Activated T-helper 2 cell treated with anti-CD3 and anti-CD28 coated beads, Interferon-gamma antibody, Interleukin-2, Interleukin-4, amounts not matched to agents 10 μg/mL and 5 μg/mL and 100 μg/mL, durations not matched to agents 14 hours and 24 hours and 36 hours (primary cell): ENCODE results near the gene NDRG2. TPM values are rescaled to one million over a fixed set of nuclear protein-coding genes. Genes with fewer than 3 reads are reported as not detected.

ENCODE experiments used
- DNase-seq: peaks from one replicate; pipeline ENCODE4 v3.0.0; 2021; ENCODE audit warnings: low spot score
- H3K27ac Mint-ChIP-seq: one replicate; pipeline ENCODE4 v1.8.0; 2021; ENCODE audit warnings: mixed read lengths
- H3K27me3 Mint-ChIP-seq: one replicate; pipeline ENCODE4 v1.8.0; 2021; ENCODE audit warnings: low read depth, mixed read lengths
- H3K36me3 Mint-ChIP-seq: one replicate; pipeline ENCODE4 v1.8.0; 2021; ENCODE audit warnings: low read depth, mixed read lengths
- H3K4me1 Mint-ChIP-seq: one replicate; pipeline ENCODE4 v1.8.0; 2021; ENCODE audit warnings: low read depth, mixed read lengths
- H3K4me3 Mint-ChIP-seq: one replicate; pipeline ENCODE4 v1.8.0; 2021; ENCODE audit warnings: low read depth, mild to moderate bottlenecking, moderate library complexity, mixed read lengths
- H3K9me3 Mint-ChIP-seq: one replicate; pipeline ENCODE4 v1.8.0; 2021; ENCODE audit warnings: mixed read lengths
- intact Hi-C: fragments of 100-400 bp; cut with micrococcal nuclease; formaldehyde crosslinking; loops from one replicate; pipeline ENCODE4 v1.15.1; 2023
- total RNA-seq: library from RNA; stranded (reverse); gene quantifications from 2 replicates; pipeline ENCODE4 v1.2.3, GENCODE V29; 2022

Gene NDRG2
- total RNA-seq, 1 donor from 2014 or later: 1.8 TPM

GRCh38 chr14:20980906-20981305, 44.0 kb downstream of the NDRG2 start:
- peaks cover 15% of the 10 kb centered on the region for H3K27me3 Mint-ChIP-seq
- intact Hi-C loops: no loop called here
- no peaks in the 10 kb centered on the region for H3K36me3 Mint-ChIP-seq
- H3K4me3 Mint-ChIP-seq: no peak overlapping the region
- H3K4me1 Mint-ChIP-seq: peaks cover 2% of the 10 kb centered on the region
- H3K9me3 Mint-ChIP-seq: no peaks in the 10 kb centered on the region
- no peak for DNase-seq
- H3K27ac Mint-ChIP-seq: no peak overlapping the region

GRCh38 chr14:20978687-20979086, 46.2 kb downstream of the NDRG2 start:
- Mint-ChIP-seq H3K9me3 (no peaks in the 10 kb centered on the region), H3K4me3 (no peak overlapping the region), H3K36me3 (no peaks in the 10 kb centered on the region), H3K27ac (no peak overlapping the region), H3K27me3 (peaks cover 16% of the 10 kb centered on the region), H3K4me1 (peaks cover 1% of the 10 kb centered on the region)
- intact Hi-C loops: no loop called here
- DNase-seq: no peak

DNA sequence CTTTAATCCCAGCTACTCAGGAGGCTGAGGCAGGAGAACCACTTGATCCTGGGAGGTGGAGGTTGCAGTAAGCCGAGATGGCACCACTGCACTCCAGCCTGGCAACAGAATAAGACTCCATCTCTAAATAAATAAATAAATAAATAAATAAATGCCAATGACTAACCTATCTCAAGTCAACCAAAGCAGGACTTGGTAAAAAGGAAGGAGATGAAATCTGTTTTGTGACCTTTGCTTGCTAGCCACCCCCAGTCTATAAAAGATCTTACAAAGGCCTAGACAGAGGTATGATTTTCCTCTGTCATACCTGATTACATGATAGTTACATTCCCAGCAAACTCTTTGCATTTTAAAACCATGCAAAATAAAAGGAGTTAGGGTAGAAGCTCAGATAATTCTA, 48.6 kb downstream of the NDRG2 start:
- Mint-ChIP-seq H3K9me3 (no peaks in the 10 kb centered on the region), H3K4me1 (peaks cover 5% of the 10 kb centered on the region), H3K27me3 (peaks cover 26% of the 10 kb centered on the region), H3K4me3 (no peak overlapping the region), H3K36me3 (no peaks in the 10 kb centered on the region), H3K27ac (no peak overlapping the region)
- DNase-seq: no peak
- intact Hi-C loops: no loop called here

DNA sequence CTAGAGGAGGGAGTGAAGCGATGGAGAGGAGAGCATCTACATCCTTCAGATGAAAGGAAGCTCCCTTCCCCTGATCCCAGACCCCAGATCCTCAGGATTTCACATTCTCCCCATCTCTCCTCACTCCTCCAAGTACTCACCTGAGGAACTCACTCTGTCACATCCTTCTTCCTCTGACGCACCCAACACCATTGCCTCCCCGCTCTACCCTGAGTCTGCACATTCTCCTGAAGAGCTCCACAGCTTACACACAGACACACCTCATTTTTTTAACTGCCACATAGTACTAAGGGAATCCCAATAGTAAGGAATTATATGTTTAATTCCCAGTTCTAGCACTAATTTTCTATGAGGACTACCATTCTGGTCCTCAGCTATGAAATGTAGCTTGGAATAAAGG, 51.4 kb downstream of the NDRG2 start:
- Mint-ChIP-seq H3K27ac (no peak overlapping the region), H3K9me3 (no peaks in the 10 kb centered on the region), H3K4me3 (no peak overlapping the region), H3K36me3 (no peaks in the 10 kb centered on the region), H3K27me3 (peaks cover 27% of the 10 kb centered on the region), H3K4me1 (peaks cover 10% of the 10 kb centered on the region)
- intact Hi-C loops: loop anchor here (5.0 kb wide), 1 partner anchor 101 kb away; no protein-coding TSS in a partner anchor
- DNase-seq: no peak

GRCh38 chr14:20971705-20972021, 53.2 kb downstream of the NDRG2 start:
- H3K27me3 Mint-ChIP-seq: peaks cover 41% of the 10 kb centered on the region
- H3K9me3 Mint-ChIP-seq: no peaks in the 10 kb centered on the region
- intact Hi-C loops: loop anchor here (1.0 to 5.0 kb wide), 5 partner anchors 10 to 275 kb away; partner anchors contain the start of gene METTL17
- no peaks in the 10 kb centered on the region for H3K36me3 Mint-ChIP-seq
- H3K4me3 Mint-ChIP-seq: peak overlapping the region; percentile 84
- DNase-seq: no peak
- peak overlapping the region; percentile 54 for H3K27ac Mint-ChIP-seq
- peaks cover 9% of the 10 kb centered on the region for H3K4me1 Mint-ChIP-seq

DNA sequence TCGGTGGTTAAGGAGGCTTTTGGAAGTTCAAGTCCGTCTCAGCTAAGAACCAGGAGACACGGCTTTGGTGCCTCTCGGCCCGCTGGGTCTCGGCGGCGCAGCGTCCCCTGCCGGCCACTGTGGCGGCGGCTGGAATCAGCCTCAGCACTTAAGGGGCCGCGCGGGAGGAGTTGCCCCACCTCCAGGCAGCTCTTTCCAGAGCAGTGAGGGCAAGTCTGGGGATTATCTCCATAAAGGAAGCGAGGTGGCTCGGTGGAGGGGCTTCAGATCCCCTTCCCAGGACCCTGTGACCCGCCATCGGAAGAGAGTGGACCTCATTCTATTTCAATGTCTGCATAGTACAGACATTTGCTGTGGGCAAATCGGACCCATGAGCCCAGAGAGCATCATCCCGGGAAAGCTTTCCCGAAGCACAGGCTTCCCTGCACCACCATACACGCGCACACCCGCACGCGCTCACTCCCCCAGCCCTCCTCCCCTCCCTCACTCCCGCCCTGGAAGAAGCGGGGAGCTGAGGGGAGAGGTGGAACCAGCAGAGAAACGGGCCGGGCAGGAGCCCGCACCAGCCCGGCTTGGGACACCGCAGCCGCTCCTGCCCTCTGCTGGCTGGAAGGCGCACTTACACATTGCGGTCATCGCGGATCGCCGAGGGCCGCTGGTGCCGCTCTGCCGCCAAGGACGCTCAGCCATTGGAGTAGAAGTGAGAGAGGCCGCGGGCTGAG, 53.7 kb downstream of the NDRG2 start:
- intact Hi-C loops: loop anchor here (1.0 to 5.0 kb wide), 5 partner anchors 10 to 274 kb away; partner anchors contain the start of gene METTL17
- H3K4me1 Mint-ChIP-seq: peaks cover 9% of the 10 kb centered on the region
- peak overlapping the region; percentile 54 for H3K27ac Mint-ChIP-seq
- no peaks in the 10 kb centered on the region for H3K36me3 Mint-ChIP-seq
- H3K4me3 Mint-ChIP-seq: peak overlapping the region; percentile 84
- H3K9me3 Mint-ChIP-seq: no peaks in the 10 kb centered on the region
- peak; percentile 75 for DNase-seq
- peaks cover 41% of the 10 kb centered on the region for H3K27me3 Mint-ChIP-seq

DNA sequence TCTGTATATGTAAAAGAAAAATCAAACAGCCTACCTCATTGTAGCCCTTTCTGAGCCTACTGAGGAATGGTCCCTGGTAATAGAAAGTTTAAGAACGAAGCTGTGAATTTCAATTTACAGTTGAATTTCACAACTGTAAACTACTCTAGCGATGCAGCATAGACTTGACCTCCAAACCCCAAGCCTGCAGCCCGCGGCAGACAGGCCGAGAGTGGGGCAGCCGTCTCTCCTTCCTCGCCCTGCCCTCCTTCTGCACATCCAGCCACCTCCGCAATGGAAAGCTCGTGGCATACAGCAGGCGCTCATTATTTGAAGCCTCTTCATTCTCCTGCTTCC, 54.2 kb downstream of the NDRG2 start:
- Mint-ChIP-seq H3K4me3 (peak overlapping the region; percentile 84), H3K9me3 (no peaks in the 10 kb centered on the region), H3K4me1 (peaks cover 9% of the 10 kb centered on the region), H3K27me3 (peaks cover 41% of the 10 kb centered on the region), H3K27ac (no peak overlapping the region), H3K36me3 (no peaks in the 10 kb centered on the region)
- DNase-seq: no peak
- intact Hi-C loops: loop anchor here (2.0 to 5.0 kb wide), 2 partner anchors 98 to 274 kb away; no protein-coding TSS in a partner anchor

GRCh38 chr14:20969336-20969735, 55.5 kb downstream of the NDRG2 start:
- Mint-ChIP-seq H3K4me1 (peaks cover 9% of the 10 kb centered on the region), H3K9me3 (no peaks in the 10 kb centered on the region), H3K27me3 (peaks cover 41% of the 10 kb centered on the region), H3K36me3 (no peaks in the 10 kb centered on the region), H3K27ac (no peak overlapping the region), H3K4me3 (no peak overlapping the region)
- no peak for DNase-seq
- intact Hi-C loops: no loop called here

Other genes with a start within 250 kb of the NDRG2 start
- gene RNASE6, start 243.8 kb downstream of the NDRG2 start, total RNA-seq: 0.91 and 0.94 TPM in 2 replicates
- gene RNASE1, start 222.2 kb downstream of the NDRG2 start, total RNA-seq: not detected in 2 replicates
- gene RNASE3, start 133.7 kb downstream of the NDRG2 start, total RNA-seq: not detected in 2 replicates
- gene RNASE2, start 69.6 kb downstream of the NDRG2 start, total RNA-seq: not detected in 2 replicates
- 93.7 and 102 TPM in 2 replicates for gene METTL17, start 35.1 kb downstream of the NDRG2 start, total RNA-seq
- gene SLC39A2, start 25.8 kb downstream of the NDRG2 start, total RNA-seq: 0.18 and 0.30 TPM in 2 replicates
- gene TPPP2, start 5.2 kb upstream of the NDRG2 start, total RNA-seq: not detected in 2 replicates
- gene RNASE13, start 9.7 kb upstream of the NDRG2 start, total RNA-seq: not detected in 2 replicates
- not detected in 2 replicates for gene RNASE7, start 17.3 kb upstream of the NDRG2 start, total RNA-seq
- gene RNASE8, start 32.8 kb upstream of the NDRG2 start, total RNA-seq: not detected in 2 replicates
- 0.05 and 0.16 TPM in 2 replicates for gene ARHGEF40, start 45.2 kb upstream of the NDRG2 start, total RNA-seq
- gene ZNF219, start 73.6 kb upstream of the NDRG2 start, total RNA-seq: 9.4 and 11.0 TPM in 2 replicates
- not detected in 2 replicates for gene TMEM253, start 76.0 kb upstream of the NDRG2 start, total RNA-seq
- not detected in 2 replicates for gene OR5AU1, start 131.0 kb upstream of the NDRG2 start, total RNA-seq
- 972 and 976 TPM in 2 replicates for gene HNRNPC, start 244.4 kb upstream of the NDRG2 start, total RNA-seq